GM18858 (cell line): Measurements from ENCODE around the gene ZNF57.
"Not testable (repeated sequence)": the region's sequence is repeated elsewhere in the genome, so short reads cannot be mapped to it uniquely, and the experiment has no call there.

Experiments
- ATAC-seq: cut with Tn5 transposase; IDR thresholded peaks from one replicate; pipeline ENCODE4 v1.9.1; 2021; ENCODE audit not compliant: unreplicated experiment

The ZNF57 gene

DNA sequence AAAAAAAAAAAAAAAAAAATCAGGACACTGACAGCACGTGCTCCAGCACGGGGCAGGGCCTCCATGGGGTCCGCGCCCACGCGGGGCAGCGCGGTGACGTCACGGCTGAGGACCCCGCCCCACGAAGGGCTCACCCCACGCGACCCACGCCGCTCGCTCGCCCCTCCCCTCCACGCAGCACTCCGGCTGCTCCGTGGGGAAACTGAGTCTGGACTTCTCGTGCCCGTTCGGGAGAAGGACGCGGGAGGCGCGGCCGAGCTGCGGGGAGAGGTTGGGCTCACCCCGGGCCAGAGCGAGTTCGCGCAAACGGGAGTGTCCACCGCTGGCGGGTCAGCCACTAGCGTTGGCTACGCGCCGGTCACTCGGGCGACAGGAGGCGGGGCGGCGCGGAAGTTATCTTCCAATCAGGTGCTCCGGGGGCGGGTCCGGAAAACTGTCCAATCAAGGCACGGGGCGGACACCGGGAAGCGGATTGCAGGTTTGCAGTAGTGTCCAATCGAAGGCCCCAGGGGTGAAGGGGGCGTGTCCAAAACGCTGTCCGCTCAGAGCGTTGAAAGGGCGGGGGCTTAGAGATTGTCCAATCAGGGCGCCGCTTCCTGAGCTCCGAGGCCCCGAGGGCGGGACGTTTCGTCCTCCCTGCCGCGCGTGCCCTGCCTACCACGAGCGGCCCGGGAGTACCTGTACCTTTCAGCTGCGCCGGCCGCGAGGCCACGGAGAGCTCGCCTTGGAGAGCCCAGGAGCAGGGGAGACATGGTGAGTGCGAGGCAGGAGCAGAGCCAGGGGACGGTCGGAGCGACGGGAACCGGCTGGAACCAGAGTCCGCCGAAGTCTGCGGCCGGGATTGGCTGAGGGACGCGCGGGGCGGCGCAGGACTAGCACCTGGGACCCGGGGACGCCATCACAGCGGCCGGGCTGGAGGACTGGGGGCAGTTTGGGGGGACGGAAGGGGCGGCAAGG lies at the start of gene ZNF57:
ZNF57 (plus strand) TSS at position 633 of the 957 bp plus-strand sequence; CDS start at position 751, 118 bp downstream.
- peak; percentile 69 for ATAC-seq

GRCh38 chr19:2852598-2852997 lies 48.1 kb upstream of the ZNF57 start:
- no peak for ATAC-seq

DNA sequence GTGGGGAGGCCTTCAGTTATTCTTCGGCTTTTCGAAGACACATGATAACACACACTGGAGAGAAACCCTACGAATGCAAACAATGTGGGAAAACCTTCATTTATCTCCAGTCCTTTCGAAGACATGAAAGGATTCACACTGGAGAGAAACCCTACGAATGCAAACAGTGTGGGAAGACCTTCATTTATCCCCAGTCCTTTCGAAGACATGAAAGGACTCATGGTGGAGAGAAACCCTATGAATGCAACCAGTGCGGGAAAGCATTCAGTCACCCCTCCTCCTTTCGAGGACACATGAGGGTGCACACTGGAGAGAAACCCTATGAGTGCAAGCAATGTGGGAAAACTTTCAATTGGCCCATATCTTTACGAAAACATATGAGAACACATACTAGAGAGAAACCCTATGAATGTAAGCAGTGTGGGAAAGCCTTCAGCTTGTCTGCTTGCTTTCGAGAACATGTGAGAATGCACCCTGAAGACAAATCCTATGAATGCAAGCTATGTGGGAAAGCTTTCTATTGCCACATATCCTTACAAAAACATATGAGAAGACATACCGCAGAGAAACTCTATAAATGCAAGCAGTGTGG lies 47.6 kb upstream of the ZNF57 start:
- no peak for ATAC-seq

DNA sequence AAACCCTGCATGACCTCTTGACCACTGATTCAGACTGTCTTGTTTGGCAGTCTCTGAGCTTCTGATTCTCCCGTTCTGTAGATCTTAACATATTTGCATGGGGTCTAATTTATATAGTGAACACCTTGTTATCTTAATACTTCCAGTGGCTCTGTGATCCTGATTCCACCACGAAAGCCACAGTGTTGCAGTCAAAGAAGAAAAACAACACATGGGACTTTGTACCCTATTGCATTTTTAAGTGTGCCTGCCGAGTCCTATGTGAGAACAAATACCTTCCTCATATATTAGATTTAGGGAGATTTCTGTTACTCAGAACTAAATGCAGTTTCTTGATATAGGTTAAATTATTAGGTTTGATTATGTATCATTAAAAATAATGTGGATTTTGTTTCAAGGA lies 45.9 kb upstream of the ZNF57 start:
- ATAC-seq: no peak

GRCh38 chr19:2856457-2857050 lies 44.2 kb upstream of the ZNF57 start:
- ATAC-seq: no peak

- ATAC-seq: no peak
These were observed 41.9 kb upstream of the ZNF57 start for GRCh38 chr19:2858864-2859263.

GRCh38 chr19:2863816-2864215 lies 36.9 kb upstream of the ZNF57 start:
- ATAC-seq: no peak

DNA sequence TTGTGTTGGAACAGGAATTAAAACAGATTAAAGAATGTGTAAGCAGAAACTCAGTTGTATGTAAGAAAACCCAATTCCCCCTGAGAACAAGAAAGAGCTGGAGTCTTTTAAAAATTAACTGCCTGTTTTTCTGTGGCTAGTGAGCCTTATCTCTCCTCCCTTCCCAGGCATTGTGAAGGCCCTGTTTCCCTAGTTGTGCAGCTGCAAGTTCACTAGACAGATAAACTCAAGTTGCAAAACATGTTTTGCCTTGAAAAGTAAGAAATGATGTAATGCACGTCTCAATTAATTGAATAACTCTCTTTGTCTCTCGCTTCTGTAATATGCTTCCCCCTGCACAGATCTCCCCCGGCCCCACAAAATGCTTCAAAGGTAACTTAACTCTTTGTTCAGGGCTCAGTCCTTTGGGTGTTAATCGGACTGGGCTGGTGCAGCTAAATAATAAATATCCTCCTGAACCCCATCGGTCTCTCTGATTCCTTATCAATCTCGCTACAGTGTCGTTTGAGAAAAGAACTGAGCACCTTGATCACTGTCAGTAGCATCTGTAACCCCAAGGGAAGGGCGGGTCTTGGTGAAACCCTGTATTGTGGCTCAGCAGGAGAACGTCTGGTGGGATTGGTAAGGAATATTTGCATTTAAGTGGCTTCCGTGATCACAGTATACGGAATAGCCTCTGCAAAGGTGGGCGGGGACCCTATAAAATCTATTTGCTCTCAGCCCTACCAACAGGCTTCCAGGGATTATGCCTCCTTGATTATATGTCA lies 35.2 kb upstream of the ZNF57 start:
- ATAC-seq: no peak

DNA sequence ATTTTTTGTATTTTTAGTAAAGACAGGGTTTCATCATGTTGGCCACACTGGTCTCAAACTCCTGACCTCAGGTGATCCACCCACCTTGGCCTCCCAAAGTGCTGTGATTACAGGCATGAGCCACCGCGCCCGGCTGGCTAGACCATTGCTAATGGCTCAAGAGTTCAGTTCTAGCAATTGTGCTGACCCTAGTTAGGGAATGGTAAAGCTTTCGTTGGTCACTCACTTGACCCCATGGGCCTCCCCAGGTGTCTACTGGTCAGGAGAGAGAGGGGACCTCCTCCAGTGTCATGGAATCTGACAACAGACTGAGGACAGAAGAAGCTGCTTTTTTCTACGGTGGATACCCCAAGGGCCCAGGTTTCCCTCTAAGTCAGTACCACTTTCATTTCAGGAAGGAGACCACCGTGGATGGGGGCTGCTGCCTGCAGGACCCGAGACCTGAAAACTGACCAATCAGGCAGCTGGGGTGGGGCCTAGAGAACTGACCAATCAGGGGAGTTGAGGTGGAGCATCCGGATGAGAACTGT lies 34.2 kb upstream of the ZNF57 start:
- no peak for ATAC-seq

DNA sequence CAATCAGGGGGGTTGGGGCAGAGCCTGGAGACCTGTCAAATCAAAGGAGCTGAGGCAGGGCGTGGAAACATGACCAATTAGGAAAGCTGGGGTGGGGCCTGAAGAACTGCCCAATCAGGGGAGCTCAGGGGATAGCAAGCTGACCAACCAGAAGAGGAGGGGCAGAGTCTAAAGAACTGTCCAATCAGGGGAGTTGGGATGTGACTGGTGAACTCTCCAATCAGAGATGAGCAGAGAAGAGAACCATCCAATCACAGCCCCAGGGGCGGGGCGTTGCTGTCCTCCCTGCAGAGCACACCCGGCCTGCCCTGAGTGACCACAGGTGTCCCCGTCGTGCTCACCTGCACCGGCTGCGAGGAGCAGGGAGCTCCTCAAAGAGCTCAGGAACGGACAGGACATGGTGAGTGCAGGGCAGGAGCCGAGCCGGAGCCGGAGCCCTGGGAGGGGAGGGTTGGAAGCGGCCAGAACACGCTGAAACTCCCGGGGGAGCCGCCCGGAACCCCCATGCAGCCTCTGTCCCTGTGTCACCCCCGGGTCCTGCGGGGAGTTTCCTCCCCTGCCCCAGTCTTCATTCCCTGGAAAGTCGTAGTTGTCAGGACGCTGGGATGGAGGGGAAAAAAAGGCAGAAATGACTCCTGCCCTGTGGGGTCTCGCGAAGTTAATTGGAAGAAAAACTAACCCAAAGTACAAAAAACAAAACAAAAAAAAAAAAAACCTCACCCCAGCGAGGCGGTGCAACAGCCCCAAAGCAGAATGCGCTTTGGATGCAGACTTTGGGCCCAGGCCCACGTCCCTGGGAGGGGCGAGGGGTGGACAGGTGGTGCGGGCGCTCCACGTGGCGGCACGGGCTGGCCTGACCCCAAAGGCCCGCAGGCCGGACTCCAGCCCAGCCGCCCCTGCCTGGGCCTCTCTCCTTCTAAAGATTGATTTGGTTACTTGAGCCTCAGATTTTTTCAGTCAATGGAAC lies 33.4 kb upstream of the ZNF57 start, which contains the start of gene ZNF556:
ZNF556 (plus strand) TSS at position 311 of the 967 bp plus-strand sequence; CDS start at position 398, 87 bp downstream.
- ATAC-seq: no peak

- no peak for ATAC-seq
These were observed 31.1 kb upstream of the ZNF57 start for GRCh38 chr19:2869618-2870017.

DNA sequence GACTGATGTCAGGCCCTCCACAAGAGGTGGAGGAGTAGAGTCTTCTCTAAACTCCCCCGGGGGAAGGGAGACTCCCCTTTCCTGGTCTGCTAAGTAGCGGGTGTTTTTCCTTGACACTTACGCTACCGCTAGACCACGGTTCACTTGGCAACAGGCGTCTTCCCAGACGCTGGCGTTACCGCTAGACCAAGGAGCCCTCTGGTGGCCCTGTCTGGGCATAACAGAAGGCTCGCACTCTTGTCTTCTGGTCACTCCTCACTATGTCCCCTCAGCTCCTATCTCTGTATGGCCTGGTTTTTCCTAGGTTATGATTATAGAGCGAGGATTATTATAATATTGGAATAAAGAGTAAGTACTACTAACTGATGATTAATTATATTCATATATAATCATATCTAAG lies 28.6 kb upstream of the ZNF57 start:
- not testable (repeated sequence) for ATAC-seq

GRCh38 chr19:2877398-2878331 lies 23.1 kb upstream of the ZNF57 start:
- ATAC-seq: no peak

DNA sequence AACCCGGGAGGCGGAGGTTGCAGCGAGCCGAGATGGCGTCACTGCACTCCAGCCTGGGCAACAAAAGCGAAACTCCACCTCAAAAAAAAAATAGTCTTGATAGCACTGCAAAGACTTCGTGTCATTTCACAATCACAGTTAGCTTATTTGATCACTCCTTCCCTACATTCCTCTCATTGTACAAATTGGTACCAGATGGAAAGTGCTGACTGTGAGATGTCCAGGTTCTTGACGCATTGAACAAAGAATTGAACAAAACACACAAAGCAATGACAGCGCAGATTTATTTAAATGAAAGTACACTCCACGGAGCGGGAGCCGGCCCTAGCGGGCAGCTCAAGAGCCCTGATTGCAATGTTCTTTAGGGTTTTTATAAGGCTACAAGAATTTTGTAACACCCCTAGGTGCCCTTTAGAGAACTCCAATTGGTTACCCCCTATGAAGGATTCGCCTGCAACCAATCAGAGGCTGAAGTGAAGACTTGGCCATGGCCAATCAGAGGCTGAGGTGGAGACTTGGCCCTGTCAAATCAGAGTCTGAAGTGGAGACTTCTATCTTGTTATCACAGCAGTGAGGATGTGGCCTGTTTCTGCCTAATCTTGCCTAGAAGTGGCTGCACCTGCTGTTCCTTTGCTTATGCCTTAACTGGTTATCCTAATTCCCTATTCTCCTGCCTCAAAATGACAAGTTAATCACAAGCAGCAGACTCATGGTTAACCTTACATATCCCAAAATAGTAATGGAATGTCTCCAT lies 16.9 kb upstream of the ZNF57 start:
- ATAC-seq: no peak

- no peak for ATAC-seq
These were observed 15.0 kb upstream of the ZNF57 start for GRCh38 chr19:2885736-2886135.

GRCh38 chr19:2887391-2887914 lies 13.3 kb upstream of the ZNF57 start:
- no peak for ATAC-seq

DNA sequence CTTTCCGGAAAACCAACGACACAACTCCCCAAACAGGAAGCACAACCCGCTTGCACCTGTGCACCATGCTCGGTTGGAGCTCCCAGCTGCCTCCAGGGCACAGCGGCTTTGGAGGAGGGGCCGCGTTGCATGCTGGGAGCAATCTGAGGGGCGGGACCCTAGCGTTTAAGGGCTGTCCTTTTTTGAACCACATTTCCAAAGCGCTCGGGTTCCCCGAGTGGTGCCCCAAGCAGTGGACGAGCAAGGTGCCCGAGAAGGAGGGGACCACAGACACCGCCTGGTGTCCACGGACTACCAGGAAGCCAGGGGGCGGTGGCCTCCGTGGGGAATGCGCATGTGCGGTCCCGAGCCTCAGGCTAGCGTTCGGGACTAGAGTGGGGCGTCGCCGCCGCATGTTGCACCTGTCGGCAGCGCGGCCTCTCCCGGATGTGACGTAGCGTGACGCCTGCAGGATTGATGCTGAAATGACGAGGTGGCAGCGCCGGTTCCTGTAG lies 11.9 kb upstream of the ZNF57 start:
- ATAC-seq: no peak
